Cerebellar nuclear complex (tissue), 1 donor: ENCODE measurements around the gene CABLES1.
"Not testable (repeated sequence)": the region's sequence is repeated elsewhere in the genome, so short reads cannot be mapped to it uniquely, and the experiment has no call there.

ENCODE experiments used
- DNase-seq, 2 experiments: peaks; one replicate each; lab custom pipeline; 2025; lab: John Stamatoyannopoulos, UW

CABLES1 gene, protein sequence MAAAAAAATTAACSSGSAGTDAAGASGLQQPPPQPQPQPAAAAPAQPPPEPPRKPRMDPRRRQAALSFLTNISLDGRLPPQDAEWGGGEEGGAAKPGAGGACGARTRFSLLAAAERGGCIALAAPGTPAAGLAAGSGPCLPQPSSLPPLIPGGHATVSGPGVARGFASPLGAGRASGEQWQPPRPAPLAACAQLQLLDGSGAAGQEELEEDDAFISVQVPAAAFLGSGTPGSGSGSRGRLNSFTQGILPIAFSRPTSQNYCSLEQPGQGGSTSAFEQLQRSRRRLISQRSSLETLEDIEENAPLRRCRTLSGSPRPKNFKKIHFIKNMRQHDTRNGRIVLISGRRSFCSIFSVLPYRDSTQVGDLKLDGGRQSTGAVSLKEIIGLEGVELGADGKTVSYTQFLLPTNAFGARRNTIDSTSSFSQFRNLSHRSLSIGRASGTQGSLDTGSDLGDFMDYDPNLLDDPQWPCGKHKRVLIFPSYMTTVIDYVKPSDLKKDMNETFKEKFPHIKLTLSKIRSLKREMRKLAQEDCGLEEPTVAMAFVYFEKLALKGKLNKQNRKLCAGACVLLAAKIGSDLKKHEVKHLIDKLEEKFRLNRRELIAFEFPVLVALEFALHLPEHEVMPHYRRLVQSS

DNA sequence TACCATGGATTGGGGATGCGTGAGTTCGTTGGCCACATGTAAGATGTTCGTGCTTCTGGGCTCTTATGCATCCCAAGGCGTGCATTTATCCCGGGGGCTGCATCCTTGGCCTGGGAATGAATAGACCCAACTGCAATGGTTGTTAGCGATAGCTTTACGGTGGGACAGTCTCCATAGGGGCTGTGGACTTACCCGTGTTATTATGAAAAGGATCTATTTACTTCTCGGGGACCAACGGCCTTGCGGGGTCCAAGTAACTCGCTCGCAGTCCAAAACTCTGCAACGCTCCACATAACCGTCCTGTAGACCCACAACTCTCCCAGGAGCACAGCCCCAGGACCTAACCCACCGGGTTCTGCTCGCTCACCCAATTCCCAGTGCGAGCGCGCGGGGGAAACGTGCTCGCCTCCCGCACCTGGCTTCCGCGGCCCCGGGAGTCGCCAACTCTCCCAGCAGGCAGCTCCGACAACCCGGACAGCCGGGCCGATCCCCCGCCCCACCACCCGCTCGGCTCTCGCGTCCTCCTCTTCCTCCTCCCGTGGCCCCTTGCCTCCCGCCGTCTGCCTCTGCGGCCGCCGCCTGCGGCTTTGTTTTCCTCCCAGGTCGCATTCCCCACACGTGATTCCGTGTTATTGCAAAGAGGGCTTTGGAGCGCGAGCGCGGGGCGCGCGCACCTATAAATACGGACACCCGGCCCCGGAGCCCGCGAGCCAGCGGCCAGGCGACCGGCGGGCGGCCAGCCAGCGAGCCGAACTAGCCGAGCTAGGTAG is at the start of gene CABLES1:
Gene CABLES1, plus strand, starts transcription at position 706 of the 770 bp plus-strand sequence. CDS start 278 bp downstream, outside the sequence.
- no peak for DNase-seq

DNA sequence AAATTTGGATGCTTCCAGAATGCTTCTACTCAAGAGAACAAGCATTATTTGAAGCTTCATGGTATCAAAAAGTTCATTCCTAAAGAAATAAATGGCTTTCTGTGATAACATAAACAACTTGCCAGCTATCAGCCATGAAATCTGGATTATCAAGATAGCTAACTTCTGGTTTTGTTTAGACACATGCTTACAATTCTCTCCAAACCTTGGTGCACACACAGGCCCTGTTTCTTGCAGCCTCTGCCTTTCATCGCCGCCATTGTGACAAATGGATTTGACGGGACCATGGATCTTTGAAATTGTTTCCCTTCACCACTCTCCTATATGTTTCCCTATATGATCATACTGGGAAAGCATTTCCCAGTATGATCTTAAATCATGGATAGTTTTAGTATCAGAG is 47.9 kb upstream of the CABLES1 start:
- DNase-seq: no peak

DNA sequence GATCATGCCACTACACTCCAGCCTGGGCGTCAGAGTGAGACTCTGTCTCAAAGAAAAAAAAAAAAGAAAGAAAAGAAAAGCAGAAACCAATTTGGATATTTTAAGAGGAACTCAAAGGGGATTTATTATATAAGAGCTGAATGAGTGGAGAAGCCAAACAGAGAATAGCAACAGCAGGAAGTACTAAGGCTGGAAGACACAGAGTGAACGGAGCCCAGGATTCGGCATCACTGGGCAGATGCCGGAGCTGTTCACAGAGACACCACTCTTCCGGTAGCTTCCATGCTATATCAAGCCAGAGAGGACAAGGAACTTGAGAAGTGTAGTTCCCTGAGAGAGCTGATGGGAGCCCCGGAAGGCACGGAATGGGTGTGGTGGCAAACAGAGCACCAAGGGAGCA is 47.0 kb upstream of the CABLES1 start:
- no peak for DNase-seq

DNA sequence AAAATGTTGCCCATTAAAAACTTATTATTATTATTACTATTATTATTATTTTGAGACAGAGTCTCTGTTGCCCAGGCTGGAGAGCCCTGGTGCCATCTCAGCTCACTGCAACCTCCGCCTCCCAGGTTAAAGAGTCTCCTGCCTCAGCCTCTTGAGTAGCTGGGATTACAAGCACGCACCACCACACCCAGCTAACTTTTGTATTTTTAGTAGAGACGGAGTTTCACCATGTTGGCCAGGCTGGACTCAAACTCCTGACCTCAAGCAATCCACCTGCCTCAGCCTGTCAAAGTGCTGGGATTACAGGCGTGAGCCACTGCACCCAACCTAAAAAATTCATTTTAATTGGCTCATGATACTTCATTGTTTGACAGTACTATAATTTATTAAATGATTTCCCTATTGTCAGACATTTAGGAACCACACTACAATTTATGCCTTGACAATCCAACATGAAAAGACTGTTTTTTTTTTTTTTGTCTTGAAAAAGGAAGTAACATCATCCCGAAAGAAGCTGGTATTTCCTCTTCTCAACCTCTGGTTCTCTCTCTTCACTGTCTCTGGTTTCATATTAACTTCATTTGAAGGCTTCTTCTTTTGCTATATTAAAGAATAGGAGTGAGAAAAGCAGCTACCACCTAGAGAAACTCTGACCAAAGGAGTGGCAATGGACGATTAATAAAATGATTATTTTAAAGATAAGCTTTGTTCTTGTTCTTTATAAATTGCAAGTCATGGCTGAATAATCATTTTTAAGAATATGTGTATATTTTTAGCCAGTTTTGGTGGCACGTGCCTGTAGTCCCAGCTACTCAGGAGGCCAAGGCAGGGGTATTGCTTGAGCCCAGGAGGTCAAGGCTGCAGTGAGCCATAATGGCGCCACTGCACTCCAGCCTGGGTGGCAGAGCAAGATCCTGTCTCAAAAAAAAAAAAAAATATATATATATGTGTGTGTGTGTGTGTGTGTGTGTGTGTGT is 44.0 kb upstream of the CABLES1 start:
- DNase-seq: not testable (repeated sequence)

DNA sequence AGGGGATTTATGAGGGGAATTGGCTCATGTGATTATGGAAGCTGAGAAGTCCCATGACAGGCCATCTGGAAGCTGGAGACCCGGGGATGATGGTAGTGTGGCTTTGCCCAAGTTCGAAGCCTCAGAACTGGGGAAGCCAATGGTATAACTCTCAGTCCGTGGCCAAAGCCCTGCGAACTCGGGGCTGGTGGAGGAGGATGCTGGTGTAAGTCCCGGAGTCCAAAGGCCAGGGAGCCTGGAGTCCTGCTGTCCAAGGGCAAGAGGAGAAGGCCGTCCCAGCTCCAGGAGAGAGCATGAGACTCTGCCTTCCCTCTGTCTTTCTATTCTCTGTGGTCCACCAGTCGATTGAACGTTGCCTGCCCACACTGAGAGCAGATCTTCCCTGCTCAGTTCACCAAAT is 43.2 kb upstream of the CABLES1 start:
- no peak for DNase-seq

DNA sequence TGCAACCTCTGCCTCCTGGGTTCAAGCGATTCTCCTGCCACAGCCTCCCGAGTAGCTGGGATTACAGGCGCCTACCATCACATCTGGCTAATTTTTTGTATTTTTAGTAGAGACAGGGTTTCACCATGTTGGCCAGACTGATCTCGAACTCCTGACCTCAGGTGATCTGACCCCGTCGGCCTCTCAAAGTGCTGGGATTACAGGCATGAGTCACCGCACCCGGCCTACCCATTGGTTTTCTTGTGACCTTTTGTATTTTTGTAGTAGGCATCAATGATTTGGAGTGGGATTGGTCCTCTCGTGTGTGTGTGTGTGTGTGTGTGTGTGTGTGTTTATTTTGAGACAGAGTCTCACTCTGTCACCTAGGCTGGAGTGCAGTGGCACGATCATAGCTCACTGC is 42.2 kb upstream of the CABLES1 start:
- not testable (repeated sequence) for DNase-seq

DNA sequence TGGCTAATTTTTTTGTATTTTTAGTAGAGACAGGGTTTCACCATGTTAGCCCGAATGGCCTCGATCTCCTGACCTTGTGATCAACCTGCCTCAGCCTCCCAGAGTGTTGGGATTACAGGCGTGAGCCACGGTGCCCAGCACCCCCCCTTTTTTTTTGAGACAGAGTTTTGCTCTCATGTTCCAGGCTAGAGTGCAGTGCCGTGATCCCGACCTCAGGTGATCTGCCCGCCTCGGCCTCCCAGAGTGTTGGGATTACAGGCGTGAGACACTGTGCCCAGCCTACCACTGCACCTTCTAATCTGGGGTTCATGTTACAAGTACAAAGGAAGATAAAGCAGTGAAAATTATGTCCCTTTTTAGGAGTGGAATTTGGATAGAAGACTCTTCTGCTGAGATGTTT is 41.5 kb upstream of the CABLES1 start:
- DNase-seq: no peak

DNA sequence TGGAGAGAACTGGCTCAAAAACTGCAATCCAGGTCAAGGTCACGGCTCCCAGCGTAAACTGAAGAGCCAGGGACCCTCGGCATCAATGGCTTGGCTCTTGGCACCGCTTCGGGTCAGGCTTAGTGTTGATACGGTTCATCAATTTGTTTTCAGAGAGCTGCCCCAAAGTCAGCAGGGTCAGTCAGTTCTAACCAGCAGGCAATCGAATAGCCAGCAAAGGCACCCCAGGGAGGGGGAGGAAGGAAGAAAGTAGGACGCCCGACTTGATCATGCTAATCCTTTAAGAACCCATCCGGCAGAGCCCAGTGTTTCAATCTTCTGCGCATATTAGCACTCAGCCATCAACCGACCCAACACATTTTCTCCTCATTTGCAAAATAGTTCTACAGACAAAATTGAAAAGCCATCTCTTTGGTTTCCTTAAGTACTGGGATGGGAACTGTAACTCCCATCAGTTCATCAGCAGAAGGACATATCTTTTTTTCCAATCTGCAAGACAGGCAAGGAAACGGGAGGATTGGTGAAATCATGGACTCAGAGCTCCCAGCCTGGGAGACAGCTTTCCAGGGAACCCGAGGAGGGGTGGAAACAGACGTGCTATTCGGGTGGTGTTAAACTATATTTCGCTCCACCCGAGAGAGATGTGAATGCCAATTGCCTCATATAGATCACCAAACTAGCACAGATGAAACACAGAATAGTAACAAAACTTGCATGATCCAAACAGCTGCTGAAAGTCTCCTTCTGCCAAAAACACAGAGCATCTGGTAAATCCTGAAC is 40.7 kb upstream of the CABLES1 start:
- no peak for DNase-seq

DNA sequence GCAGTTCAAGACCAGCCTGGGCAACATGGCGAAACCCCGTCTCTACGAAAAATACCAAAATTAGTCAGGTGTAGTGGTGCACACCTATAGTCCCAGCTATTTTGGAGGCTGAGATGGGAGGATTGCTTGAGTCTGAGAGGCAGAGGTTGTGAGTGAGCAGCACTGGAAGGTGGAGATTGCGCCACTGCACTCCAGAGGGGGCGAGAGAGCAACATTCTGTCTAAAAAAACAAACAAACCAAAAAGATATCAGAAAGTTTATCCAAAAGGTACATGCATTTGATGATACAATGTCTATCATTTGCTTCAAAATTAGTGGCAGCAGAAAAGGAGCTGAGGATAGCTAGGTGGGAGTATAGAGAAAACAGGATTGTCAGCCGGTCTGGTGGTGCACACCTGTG is 39.8 kb upstream of the CABLES1 start:
- DNase-seq: no peak

DNA sequence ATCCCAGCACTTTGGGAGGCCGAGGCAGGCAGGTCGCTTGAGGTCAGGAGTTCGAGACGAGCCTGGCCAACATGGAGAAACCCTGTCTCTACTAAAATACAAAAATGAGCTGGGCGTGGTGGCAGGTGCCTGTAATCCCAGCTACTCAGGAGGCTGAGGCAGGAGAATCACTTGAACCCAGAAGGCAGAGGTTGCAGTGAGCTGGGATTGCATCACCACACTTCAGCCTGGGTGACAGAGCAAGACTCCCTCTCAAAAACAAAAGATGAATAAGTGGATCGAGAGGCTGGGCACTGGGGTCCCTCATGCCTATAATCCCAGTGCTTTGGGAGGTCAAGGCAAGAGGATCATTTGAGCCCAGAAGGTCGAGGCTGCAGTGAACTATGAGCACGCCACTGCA is 38.3 kb upstream of the CABLES1 start:
- DNase-seq: not testable (repeated sequence)

DNA sequence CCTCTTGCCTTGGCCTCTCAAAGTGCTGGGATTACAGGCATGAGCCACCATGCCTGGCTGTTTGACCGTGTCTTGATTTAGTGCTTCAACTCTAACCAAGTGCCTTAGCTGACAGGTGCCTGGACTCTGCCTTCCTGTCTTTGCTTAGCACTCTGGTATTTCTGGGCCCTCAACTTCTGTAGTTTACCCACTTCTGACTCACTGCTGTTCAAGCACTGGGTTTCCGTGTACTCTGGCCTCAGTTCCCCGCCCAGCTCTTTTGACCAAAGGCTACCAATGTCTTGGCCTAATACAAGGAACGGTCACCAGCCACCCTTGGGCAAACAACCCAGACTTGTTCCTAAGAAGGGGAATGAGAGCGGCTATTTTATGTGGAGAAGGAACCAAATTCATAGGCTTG is 35.7 kb upstream of the CABLES1 start:
- no peak for DNase-seq

DNA sequence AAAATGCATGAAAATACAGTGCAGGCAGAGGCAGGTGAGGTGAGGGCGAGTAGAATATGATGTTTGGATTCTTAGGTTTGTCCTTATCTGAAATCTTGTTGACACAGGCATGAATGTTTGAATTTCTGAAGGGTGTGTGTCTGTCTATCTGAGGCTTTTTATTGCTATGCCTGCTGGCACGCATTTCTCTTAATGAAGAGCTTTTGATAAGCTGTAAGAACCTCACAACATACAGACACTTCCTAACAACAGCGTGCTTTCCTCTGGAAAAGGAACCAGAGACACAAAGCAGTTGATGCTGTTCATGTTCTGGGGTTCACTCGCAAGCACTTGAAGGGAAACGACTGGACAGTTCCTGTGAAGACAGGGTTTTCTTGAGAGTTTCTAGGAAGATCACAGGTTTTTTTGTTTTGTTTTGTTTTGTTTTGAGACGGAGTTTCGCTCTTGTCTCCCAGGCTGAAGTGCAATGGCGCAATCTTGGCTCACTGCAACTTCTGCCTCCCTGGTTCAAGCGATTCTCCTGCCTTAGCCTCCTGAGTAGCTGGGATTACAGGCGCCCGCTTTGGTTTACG is 33.3 kb upstream of the CABLES1 start:
- no peak for DNase-seq

DNA sequence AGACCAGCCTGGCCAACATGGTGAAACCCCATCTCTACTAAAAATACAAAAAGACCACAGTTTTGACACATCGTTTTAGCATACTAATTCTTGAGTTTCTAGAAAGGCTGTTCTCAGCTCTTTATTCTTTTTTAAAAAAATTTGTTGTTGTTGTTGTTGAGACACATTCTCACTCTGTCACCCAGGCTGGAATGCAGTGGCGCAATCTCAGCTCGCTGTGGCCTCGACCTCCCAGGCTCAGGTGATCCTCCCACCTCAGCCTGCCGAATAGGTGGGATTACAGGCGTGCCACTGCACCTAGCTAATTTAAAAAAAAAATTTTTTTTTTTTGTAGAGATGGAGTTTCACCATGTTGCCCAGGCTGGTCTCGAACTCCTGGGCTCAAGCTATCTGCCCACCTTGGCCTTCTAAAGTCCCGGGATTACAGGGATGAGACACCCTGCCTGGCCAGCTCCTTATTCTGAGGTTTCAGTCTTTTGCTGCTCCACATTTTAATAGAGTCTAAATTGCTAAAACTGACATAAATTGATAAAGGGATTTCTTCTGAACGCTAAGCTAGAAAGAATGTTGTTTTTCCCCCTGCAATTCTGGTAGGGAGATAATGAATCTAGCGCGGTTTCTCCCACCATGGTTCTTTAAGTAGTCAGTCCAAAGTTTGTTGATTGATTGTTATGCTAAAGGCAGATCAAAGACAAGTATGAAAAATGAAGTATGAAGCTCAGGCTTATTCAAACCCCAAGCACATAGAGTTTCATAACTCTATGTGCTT is 32.6 kb upstream of the CABLES1 start:
- DNase-seq: no peak

DNA sequence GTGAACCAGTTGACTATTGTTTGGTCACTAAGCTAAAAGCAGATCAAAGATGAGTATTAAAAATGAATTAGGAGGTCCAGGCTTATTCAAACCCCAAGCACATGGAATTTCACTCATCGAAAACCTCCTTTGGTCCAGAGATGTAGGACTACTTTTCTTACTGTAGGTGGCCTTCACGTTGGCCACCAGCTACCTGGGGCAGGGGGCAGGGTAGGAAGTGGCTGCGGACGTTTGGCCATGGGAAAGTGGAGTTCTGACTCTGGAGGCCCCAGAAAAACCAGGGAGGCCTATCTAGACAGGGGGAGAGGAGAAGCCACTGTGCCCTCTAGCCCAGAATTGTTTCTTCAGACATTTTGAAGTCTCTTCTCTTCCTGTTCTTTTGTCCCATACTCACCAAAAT is 31.8 kb upstream of the CABLES1 start:
- no peak for DNase-seq

DNA sequence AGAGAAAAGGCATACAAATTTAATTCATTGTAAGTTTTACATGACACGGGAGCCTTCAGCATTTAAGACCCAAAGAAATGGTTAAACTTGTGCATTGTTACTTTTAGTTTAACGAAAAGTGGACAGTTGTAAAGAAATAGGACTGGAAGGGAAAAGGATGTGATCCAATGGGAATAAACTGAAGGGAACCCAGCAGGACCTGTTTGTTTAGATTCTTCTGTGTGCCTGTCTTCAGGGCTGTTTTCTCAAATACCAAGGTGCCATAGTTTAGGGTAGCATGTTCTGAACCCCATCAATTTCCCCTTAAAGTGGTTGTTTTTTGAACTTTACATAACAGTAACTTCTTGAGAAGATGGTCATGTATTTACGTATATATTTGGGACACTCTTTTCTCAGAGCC is 30.3 kb upstream of the CABLES1 start:
- DNase-seq: no peak

DNA sequence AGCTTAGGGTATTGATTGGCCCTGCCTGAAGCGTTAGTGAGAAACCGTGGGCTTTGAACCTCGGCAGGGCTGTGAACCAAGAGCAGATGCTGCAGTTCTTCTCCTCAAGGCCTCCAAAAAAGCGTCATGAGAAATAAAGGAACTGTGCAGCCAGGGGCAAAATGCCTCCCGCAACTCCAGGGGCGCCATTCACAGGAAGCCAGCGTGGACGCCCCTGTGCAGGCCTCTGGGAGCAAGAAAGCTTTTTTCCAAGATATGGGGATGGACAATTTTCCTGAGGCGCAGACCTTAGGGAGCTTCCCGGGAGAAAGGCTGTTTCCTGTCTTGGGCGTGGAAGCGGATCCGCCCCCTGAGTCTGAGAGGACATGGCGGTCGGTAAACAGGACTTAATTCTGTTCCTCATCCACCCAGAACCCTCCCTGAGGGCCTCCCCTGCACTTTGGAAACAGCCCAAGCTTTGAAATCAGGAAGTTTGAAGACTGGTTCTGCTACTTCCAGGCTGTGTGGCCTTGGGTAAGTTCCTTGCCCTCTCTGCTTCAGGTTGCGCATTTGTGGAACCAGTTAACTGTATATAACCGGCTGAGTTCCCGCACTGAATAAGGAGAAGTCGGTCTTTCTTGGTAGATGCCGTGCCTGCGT is 29.6 kb upstream of the CABLES1 start:
- no peak for DNase-seq

DNA sequence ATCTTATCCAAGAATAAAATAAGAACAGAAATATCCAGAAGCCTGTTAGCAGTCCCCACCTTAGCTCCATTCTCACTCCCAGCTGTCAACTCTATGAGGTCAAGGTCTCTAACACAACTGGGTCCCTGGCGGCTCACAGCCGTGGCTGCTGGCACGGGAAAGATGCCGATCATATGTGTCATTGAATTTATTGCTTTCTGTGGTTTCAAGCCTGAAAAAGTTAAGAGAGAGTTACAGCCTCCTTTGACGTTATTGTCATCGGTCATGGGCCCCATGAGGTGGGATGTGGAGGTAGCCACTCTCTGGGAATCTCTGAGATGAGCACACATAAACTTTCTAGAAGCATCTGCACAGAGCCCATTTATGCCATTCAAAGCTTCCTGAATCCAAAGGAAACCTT is 28.7 kb upstream of the CABLES1 start:
- DNase-seq: no peak

DNA sequence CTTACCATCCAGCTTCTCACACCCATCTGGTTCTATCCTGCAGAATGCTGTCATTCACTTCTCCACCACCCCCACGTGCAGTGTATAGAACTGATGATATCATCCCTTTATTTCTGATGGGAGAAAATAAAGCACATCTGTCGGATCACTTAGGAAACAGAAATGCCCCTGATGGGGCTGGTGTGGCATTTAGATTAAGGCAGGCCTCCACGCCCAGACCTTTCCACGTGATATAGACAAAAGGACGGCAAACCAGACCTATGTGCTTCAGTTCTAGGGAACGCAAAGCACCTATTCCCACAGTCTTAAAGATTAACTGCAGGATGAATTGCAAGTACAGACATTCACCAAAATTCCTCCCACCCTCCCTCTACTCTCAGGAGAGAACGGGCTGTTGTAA is 27.6 kb upstream of the CABLES1 start:
- DNase-seq: no peak

DNA sequence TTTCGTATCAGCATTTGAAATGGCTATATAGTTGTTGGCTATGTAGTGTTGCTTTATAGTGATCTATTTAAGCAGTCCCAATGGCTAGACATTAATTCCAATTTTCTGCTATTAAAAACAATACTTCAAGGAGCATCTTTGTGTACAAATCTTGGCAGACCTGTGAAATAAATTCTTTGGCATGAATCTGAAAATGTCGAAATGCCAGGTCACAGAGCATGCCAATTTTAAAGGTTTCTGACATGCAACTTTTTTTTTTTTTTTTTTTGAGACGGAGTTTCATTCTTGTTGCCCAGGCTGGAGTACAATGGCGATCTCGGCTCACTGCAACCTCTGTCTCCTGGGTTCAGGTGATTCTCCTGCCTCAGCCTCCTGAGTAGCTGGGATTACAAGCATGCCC is 26.8 kb upstream of the CABLES1 start:
- no peak for DNase-seq
